Lower leg skin (tissue), 3 donors: ENCODE measurements around the gene CTDSPL.

Experiments used
- CTCF ChIP-seq, 3 donors: fragments of 450-650 bp; IDR thresholded peaks; one replicate each; pipeline ENCODE4 v1.5.1; 2016; ENCODE audit warnings: antibody characterized with exemption in 3 of 3, mild to moderate bottlenecking in 3 of 3, moderate library complexity in 2 of 3
- POLR2A ChIP-seq, 2 donors: fragments of 450-650 bp; IDR thresholded peaks; one replicate each; pipeline ENCODE4 v1.6.1; 2016 to 2017; ENCODE audit warnings: antibody characterized with exemption in 2 of 2, mild to moderate bottlenecking in 1 of 2, moderate library complexity in 1 of 2

- no peak for TF ChIP-seq CTCF (IDR thresholded peaks at IDR 0.05)
- no peak for TF ChIP-seq POLR2A (IDR thresholded peaks at IDR 0.05)
Observed at GRCh38 chr3:37920156-37920699, 58.5 kb downstream of the CTDSPL start.
